ENCODE results near the gene GIMAP7. TPM values are rescaled to one million over a fixed set of nuclear protein-coding genes. Genes with fewer than 3 reads are reported as not detected.

GIMAP7 gene
- total RNA-seq, 1 experiment from 2014 or later: 0.33 TPM

- no peak for DNase-seq (ENCODE audit: low read depth, low spot score)
- no TSS peak for BruUV-seq (replicated peaks)
- H3K4me3 ChIP-seq (ENCODE audit: low read depth in 2 of 2, low read length in 2 of 2): no peak overlapping the region
- in situ Hi-C loops (cut with HindIII; ENCODE audit: low pct_unique_long_range_greater_than_20kb, low sequenced_read_pairs): no loop called here
- CTCF ChIA-PET: no interaction called here
- H3K27me3 ChIP-seq (ENCODE audit: control insufficient read depth, insufficient read depth, low read length): no peaks in the 10 kb centered on the region
- H3K27ac ChIP-seq (ENCODE audit: low read length): no peak overlapping the region
- TF ChIP-seq REST (IDR thresholded peaks at IDR 0.05; ENCODE audit: insufficient read depth in 1 of 2, low read depth in 2 of 2, low read length in 1 of 2) (no peak), TCF7L2 (IDR thresholded peaks at IDR 0.05; ENCODE audit: low read depth, low read length) (no peak), CTCF (IDR thresholded peaks at IDR 0.05) (no peak), SIN3A (IDR thresholded peaks at IDR 0.05; ENCODE audit: borderline replicate concordance, insufficient read depth, low read depth, low read length) (no peak), POLR2AphosphoS5 (IDR thresholded peaks at IDR 0.05; ENCODE audit: low read depth, low read length) (no peak)
- intact Hi-C loops (cut with micrococcal nuclease; ENCODE audit: unreplicated experiment): no loop called here
- no peaks in the 10 kb centered on the region for H3K36me3 ChIP-seq (ENCODE audit: control insufficient read depth, insufficient read depth, low read length)
- POLR2A ChIA-PET: no interaction called here
- no peaks in the 10 kb centered on the region for H3K4me1 ChIP-seq (ENCODE audit: control insufficient read depth, insufficient read depth, low read length)
- no peaks in the 10 kb centered on the region for H3K9me3 ChIP-seq (ENCODE audit: control insufficient read depth, insufficient read depth, low read depth, low read length)
- ATAC-seq: no peak
These were observed 3.6 kb upstream of the GIMAP7 start for GRCh38 chr7:150511048-150511447.

- ChIA-PET CTCF (no interaction called here), POLR2A (no interaction called here)
- ATAC-seq (no peak), DNase-seq (ENCODE audit: low read depth, low spot score) (no peak)
- in situ Hi-C loops (cut with HindIII; ENCODE audit: low pct_unique_long_range_greater_than_20kb, low sequenced_read_pairs): no loop called here
- intact Hi-C loops (cut with micrococcal nuclease; ENCODE audit: unreplicated experiment): no loop called here
- H3K4me1 ChIP-seq (ENCODE audit: control insufficient read depth, insufficient read depth, low read length): no peaks in the 10 kb centered on the region
- H3K9me3 ChIP-seq (ENCODE audit: control insufficient read depth, insufficient read depth, low read depth, low read length): no peaks in the 10 kb centered on the region
- BruUV-seq (replicated peaks): no TSS peak
- no peaks in the 10 kb centered on the region for H3K36me3 ChIP-seq (ENCODE audit: control insufficient read depth, insufficient read depth, low read length)
- TF ChIP-seq REST (IDR thresholded peaks at IDR 0.05; ENCODE audit: insufficient read depth in 1 of 2, low read depth in 2 of 2, low read length in 1 of 2): no peak
- no peak for TF ChIP-seq POLR2AphosphoS5 (IDR thresholded peaks at IDR 0.05; ENCODE audit: low read depth, low read length)
- TF ChIP-seq SIN3A (IDR thresholded peaks at IDR 0.05; ENCODE audit: borderline replicate concordance, insufficient read depth, low read depth, low read length): no peak
- TF ChIP-seq TCF7L2 (IDR thresholded peaks at IDR 0.05; ENCODE audit: low read depth, low read length): no peak
- TF ChIP-seq CTCF (IDR thresholded peaks at IDR 0.05): no peak
- no peak overlapping the region for H3K4me3 ChIP-seq (ENCODE audit: low read depth in 2 of 2, low read length in 2 of 2)
- H3K27ac ChIP-seq (ENCODE audit: low read length): no peak overlapping the region
- peaks cover 2% of the 10 kb centered on the region; the same call in 1 of the 2 replicates for H3K27me3 ChIP-seq (ENCODE audit: control insufficient read depth, insufficient read depth, low read length)
These were observed 914 bp upstream of the GIMAP7 start for GRCh38 chr7:150513758-150514157.
